ENCODE data around the gene MRPS25.

Gene MRPS25

DNA sequence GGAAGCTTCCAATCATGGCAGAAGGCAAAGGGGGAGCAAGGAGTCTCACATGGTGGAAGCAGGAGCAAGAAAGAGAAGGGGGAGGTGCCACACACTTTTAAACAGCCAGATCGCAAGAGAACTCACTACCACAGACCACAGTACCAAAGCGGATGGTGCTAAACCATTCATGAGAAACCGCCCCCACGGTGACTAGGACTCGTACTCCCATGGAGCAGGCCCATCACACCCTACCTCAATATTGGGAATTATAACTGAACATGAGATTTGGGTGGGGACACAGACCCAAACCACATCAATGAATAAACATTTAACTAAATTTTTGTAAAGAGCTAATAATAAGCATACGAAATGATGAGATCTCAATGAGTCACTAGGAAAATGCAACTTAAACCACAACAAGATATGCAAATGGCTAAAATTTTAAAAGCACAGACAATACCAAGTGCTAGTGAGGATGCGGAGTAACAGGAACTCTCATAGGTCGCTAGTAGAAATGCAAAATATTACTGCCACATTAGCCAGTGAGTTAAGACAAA lies 10.0 kb downstream of the MRPS25 start:
- POLR2A ChIA-PET, result no interaction called here
- CTCF ChIA-PET, result no interaction called here
- DNase-seq (ENCODE audit: extremely low spot score), result no peak
- TF ChIP-seq TARDBP (IDR thresholded peaks at IDR 0.05) (no peak), HDGF (IDR thresholded peaks at IDR 0.05; ENCODE audit: borderline replicate concordance) (no peak), FOXM1 (IDR thresholded peaks at IDR 0.05; ENCODE audit: borderline replicate concordance) (no peak), ARNT (IDR thresholded peaks at IDR 0.05) (no peak), SP1 (IDR thresholded peaks at IDR 0.05) (no peak), ELF4 (IDR thresholded peaks at IDR 0.05) (no peak), LEF1 (IDR thresholded peaks at IDR 0.05; ENCODE audit: borderline replicate concordance) (no peak), CTBP1 (IDR thresholded peaks at IDR 0.05; ENCODE audit: borderline replicate concordance) (no peak), ZNF384 (IDR thresholded peaks at IDR 0.05) (no peak), FOXK2 (IDR thresholded peaks at IDR 0.05) (no peak), BHLHE40 (IDR thresholded peaks at IDR 0.05; ENCODE audit: borderline replicate concordance) (no peak), SUZ12 (IDR thresholded peaks at IDR 0.05) (no peak), FOXA1 (IDR thresholded peaks at IDR 0.05) (no peak), NFRKB (IDR thresholded peaks at IDR 0.05) (no peak), L3MBTL2 (conservative IDR thresholded peaks at IDR 0.05) (no peak)
- TF ChIP-seq, protein P1, sequence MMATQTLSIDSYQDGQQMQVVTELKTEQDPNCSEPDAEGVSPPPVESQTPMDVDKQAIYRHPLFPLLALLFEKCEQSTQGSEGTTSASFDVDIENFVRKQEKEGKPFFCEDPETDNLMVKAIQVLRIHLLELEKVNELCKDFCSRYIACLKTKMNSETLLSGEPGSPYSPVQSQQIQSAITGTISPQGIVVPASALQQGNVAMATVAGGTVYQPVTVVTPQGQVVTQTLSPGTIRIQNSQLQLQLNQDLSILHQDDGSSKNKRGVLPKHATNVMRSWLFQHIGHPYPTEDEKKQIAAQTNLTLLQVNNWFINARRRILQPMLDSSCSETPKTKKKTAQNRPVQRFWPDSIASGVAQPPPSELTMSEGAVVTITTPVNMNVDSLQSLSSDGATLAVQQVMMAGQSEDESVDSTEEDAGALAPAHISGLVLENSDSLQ (IDR thresholded peaks at IDR 0.05), result no peak

DNA sequence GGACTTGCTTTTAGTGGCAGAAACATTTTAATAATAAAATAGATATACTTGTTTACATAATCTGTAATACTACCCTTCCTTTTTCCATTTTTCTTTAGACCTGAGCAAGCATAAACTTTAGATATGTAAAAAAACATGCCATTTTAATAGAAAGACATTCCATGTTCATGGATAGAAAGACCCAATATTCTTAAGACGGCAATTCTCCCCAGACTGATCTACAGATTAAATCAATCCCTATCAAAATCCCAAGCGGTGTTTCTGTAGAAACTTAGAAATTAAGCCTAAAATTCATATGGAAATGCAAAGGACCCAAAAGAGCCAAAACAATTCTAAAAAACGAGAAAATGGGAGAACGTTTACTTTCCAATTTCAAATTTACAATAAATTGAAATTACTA lies 11.6 kb downstream of the MRPS25 start:
- ChIA-PET POLR2A (interaction anchor here (1.5 kb wide), 1 partner anchor 11 kb away, joined by 5 read pairs; the partner anchor contains the start of gene MRPS25), CTCF (no interaction called here)
- no peak for DNase-seq (ENCODE audit: extremely low spot score)
- TF ChIP-seq TARDBP (IDR thresholded peaks at IDR 0.05) (no peak), ARNT (IDR thresholded peaks at IDR 0.05) (no peak)

DNA sequence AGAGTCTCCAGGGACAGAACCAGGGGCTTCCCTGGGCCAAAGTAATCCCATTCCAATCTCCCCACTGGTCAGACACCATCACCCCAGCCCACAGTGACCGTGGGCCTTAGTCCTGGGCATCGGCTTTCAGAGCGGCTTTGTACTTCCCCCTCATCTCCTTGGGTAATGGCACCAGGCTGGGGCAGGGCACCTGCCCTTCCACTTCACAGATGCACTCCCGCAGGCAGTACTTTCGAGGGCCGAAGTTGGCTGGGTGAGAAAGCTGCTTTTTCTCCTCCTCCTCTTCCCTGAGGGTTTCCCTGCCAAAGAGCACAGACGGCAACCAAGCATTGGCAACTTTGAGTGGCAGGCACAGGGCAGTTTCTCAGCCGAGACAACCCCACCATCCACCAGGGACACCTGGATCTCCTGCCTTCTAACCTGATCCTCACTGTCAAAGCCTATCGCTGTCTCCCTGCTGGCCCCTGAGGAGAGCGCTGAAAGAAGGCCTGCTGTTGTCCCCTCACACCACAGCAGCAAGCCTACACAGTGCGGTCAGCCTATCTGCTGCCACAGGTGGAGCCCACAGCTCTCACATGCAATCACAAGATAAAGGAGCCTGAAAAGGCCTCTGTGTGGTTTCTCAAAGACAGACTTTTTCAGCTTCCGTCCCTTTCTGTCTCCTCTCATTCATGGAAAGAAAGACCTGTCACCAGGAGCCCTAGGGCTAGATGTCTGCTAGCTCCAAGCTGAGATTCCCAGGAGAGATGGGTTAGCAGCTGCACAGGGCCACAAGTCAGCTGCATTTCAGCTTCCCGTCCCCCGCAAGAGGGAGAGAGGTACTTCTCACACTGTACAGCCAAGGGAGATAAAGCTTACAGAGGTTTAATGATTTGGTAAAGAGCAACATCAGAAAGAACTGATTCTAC lies 12.5 kb downstream of the MRPS25 start:
- CTCF ChIA-PET, result no interaction called here
- POLR2A ChIA-PET, result interaction anchor here (1.5 kb wide), 1 partner anchor 12 kb away, joined by 5 read pairs; the partner anchor contains the start of gene MRPS25
- no peak for TF ChIP-seq ARNT (IDR thresholded peaks at IDR 0.05)
- no peak for DNase-seq (ENCODE audit: extremely low spot score)

DNA sequence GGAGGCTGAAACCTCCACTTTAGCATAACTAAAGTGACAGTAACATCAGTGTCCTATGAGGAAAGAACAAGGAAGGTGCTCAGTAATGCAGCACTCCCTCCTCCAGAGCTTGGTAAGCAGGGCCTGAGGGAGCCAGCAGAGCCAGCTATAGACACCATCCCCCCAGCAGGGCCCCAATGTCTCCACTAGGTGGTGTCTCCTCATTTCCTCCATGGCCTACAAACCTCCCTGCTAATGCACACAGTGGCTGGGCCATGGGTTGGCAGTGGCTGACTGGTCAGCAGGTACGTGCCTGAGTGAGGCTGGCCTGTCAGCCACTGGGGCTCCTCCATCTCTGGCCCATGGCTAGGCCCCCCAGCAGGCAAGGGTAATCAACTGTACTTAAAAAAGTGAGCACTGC lies 13.6 kb downstream of the MRPS25 start:
- ChIA-PET POLR2A (interaction anchor here (0.7 to 2.2 kb wide), 3 partner anchors 9 to 105 kb away, joined by 3 to 13 read pairs (median 4); partner anchors contain the start of gene MRPS25), CTCF (interaction anchor here (0.6 to 1.1 kb wide), 7 partner anchors 12 to 126 kb away, joined by 3 to 4 read pairs (median 4); no protein-coding TSS in a partner anchor)
- TF ChIP-seq LEF1 (IDR thresholded peaks at IDR 0.05; ENCODE audit: borderline replicate concordance) (no peak), HDGF (IDR thresholded peaks at IDR 0.05; ENCODE audit: borderline replicate concordance) (0 out of 2 replicates have a peak, but pooled peaks have one; percentile 34)
- DNase-seq (ENCODE audit: extremely low spot score), result peak; percentile 74

DNA sequence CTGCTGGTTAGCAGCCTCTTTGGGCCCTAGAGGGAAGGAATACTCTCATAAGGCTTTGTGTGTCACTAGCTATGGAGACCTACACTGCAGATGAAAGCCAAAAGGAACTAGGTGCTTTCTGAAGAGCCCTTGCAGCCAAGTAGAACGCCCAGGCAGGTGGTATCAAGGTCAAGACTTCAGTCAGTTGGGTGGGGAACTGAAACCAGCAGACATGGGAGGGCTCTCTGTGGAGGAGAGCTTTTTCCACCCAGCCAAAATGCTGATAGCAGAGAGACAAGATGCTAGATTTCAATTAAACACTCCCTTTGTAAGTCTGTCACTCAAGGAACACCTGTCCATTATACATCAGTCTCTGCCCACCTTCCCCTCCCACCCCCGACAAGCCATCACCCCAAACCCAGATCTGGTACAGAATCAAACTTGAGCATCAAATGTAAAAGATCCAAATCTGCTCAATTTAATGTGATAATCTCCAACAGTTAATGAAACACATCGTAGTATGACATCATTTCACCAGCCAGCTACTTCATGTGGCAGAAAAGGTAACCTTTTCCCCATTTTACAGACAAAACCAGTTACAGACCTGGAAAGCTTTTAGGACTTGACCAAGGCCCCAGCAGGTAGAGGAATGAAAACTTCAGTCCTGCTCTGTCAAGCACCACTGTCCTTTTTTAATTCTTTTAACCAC lies 14.6 kb downstream of the MRPS25 start:
- CTCF ChIA-PET, result interaction anchor here (0.7 to 1.1 kb wide), 4 partner anchors 18 to 125 kb away, joined by 3 to 4 read pairs (median 4); no protein-coding TSS in a partner anchor
- POLR2A ChIA-PET, result interaction anchor here (1.2 to 2.2 kb wide), 2 partner anchors 14 to 104 kb away, joined by 4 to 13 read pairs; partner anchors contain the start of gene MRPS25
- TF ChIP-seq FOXM1 (IDR thresholded peaks at IDR 0.05; ENCODE audit: borderline replicate concordance), result no peak
- TF ChIP-seq BHLHE40 (IDR thresholded peaks at IDR 0.05; ENCODE audit: borderline replicate concordance), result no peak
- no peak for TF ChIP-seq SUZ12 (IDR thresholded peaks at IDR 0.05)
- no peak for TF ChIP-seq ARNT (IDR thresholded peaks at IDR 0.05)
- no peak for TF ChIP-seq SP1 (IDR thresholded peaks at IDR 0.05)
- TF ChIP-seq CTBP1 (IDR thresholded peaks at IDR 0.05; ENCODE audit: borderline replicate concordance), result no peak
- TF ChIP-seq NFRKB (IDR thresholded peaks at IDR 0.05), result no peak
- no peak for TF ChIP-seq LEF1 (IDR thresholded peaks at IDR 0.05; ENCODE audit: borderline replicate concordance)
- TF ChIP-seq L3MBTL2 (conservative IDR thresholded peaks at IDR 0.05), result no peak
- no peak for DNase-seq (ENCODE audit: extremely low spot score)

DNA sequence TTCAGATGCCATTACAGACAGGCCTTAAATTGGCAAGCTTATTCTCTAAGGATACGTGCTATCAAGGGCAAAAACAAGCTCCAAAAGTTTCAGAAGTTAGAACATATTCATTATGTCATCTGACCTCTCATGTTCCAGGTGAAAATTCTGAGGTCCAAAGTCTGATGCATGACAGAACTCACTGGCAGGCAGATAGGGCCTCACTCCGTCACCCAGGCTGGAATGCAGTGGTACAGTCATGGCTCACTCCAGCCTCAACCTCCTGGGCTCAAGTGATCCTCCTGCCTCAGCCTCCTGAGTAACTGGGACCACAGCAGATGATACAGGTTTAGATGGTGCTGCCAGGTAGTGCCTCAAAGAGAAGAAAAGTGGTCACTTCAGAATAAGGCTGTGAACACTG lies 15.5 kb downstream of the MRPS25 start:
- ChIA-PET CTCF (no interaction called here), POLR2A (interaction anchor here (2.2 to 2.3 kb wide), 2 partner anchors 15 to 16 kb away, joined by 4 to 13 read pairs; partner anchors contain the start of gene MRPS25)
- no peak for DNase-seq (ENCODE audit: extremely low spot score)
- TF ChIP-seq CTBP1 (IDR thresholded peaks at IDR 0.05; ENCODE audit: borderline replicate concordance), result no peak
- TF ChIP-seq HDGF (IDR thresholded peaks at IDR 0.05; ENCODE audit: borderline replicate concordance), result no peak

DNA sequence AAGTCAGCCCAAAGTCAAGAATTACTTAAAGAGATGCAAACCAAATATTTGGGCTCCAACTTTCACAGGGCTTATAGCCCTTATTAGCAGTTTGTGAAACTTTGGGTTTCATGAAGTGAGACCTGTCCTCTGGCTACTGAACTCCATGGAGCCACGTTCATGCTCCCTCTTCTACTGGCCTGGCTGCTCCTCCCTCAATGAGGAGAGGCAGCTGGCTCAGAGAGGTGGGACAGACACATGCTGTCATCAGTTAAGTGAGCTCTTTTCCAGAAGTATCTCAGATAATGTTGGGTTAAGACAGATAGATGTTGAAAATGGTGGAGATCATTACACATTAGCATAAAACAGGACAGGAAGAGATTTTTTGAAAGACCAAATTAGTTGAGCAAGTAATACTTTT lies 19.4 kb downstream of the MRPS25 start:
- CTCF ChIA-PET, result no interaction called here
- POLR2A ChIA-PET, result no interaction called here
- DNase-seq (ENCODE audit: extremely low spot score), result no peak
- no peak for TF ChIP-seq BHLHE40 (IDR thresholded peaks at IDR 0.05; ENCODE audit: borderline replicate concordance)
- no peak for TF ChIP-seq ELF4 (IDR thresholded peaks at IDR 0.05)
- TF ChIP-seq SUZ12 (IDR thresholded peaks at IDR 0.05), result no peak
